Measurements from ENCODE around the gene NEK6. TPM values are rescaled to one million over a fixed set of nuclear protein-coding genes. Genes with fewer than 3 reads are reported as not detected.

NEK6 gene
- total RNA-seq, 1 donor from 2014 or later = 32.5 TPM

DNA sequence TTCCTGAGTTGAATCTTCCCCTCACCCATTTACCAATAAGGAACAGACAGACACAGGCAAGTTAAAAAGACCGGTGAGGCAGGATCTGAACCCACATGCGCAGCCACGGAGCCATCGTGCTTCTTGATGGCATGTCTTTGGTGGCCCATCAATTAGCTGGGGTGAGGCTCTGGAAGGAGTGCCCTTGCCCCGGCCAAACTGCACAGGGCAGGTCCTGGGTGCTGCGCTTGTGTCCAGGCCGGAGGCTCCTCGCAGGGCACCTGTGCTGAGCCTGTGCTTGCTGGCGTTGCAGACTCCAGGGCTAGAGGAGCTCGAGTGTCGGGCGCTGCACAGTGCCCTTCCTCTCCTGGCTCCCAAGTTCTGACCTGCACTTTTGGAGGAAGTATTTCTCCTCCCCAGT lies 91.1 kb downstream of the NEK6 start:
- DNase-seq = no peak
- no peaks in the 10 kb centered on the region for H3K9me3 Mint-ChIP-seq
- H3K4me3 Mint-ChIP-seq = no peak overlapping the region
- no peak overlapping the region for H3K27ac Mint-ChIP-seq
- no peaks in the 10 kb centered on the region for H3K4me1 Mint-ChIP-seq
- intact Hi-C loops (cut with micrococcal nuclease) = no loop called here
- H3K36me3 Mint-ChIP-seq (ENCODE audit: low read depth) = peaks cover 28% of the 10 kb centered on the region
- no peaks in the 10 kb centered on the region for H3K27me3 Mint-ChIP-seq

DNA sequence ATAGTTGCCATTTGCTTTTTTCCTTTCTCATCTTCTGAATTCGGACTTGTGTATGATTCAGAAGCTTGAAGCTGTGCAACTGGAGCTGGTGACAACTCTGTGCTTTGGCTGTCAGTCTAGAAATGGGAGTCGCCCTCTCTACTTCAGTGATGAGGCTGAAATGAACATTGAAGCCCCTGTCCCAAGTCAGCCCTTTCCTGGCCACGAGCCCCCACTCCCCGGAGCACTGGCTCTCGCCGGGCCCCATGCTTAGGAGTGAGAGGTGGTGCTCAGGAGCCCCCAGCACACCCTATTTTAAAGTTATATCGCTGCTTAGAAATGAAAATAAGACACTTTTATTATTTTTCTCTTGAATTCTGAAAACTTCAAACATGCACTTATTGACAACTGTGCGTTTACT lies 91.5 kb downstream of the NEK6 start:
- peaks cover 31% of the 10 kb centered on the region for H3K36me3 Mint-ChIP-seq (ENCODE audit: low read depth)
- DNase-seq = no peak
- H3K4me3 Mint-ChIP-seq = no peak overlapping the region
- no peaks in the 10 kb centered on the region for H3K27me3 Mint-ChIP-seq
- H3K4me1 Mint-ChIP-seq = no peaks in the 10 kb centered on the region
- no peaks in the 10 kb centered on the region for H3K9me3 Mint-ChIP-seq
- intact Hi-C loops (cut with micrococcal nuclease) = no loop called here
- no peak overlapping the region for H3K27ac Mint-ChIP-seq

DNA sequence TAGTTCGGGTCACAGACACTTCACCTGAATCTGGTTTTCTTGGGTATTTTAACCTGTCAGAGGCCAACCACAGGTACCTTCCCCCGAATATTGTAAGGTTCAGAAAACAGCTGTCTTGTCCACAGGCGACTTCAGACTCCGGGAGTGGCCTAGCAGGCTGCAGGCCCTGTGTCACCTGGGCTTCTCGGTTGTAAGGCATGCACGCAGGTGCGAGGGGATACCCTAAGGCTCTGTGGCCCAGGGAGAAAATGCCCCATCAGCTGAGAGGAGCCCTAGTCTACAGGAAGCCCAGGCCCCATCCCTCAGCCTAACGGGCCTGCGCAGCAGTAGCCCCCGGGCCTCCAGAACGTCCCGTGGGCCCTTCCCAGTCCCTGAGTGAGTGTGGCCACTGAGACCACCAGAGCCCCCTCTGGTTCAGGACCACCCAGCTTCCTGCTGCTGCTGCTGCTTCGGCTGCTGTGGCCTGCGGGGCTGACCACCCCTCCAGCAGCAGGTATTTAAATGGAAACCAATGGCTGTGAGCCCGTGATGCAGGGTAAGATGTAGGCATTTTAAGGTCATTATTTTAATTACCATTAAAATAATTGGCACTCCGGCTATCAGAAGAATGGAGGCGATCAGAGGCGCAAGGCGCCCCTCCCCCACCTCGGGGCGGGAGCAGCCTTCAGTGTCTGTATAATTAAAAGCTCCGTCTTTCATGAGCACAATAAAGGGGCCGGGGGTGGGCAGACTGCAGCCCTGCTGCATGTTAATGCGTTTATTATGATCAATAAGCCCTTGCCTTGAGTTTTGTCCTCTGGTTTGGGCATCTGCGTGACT lies 92.1 kb downstream of the NEK6 start:
- H3K4me1 Mint-ChIP-seq = peaks cover 1% of the 10 kb centered on the region
- no peak for DNase-seq
- H3K27me3 Mint-ChIP-seq = no peaks in the 10 kb centered on the region
- no peak overlapping the region for H3K27ac Mint-ChIP-seq
- H3K4me3 Mint-ChIP-seq = no peak overlapping the region
- peaks cover 37% of the 10 kb centered on the region for H3K36me3 Mint-ChIP-seq (ENCODE audit: low read depth)
- H3K9me3 Mint-ChIP-seq = no peaks in the 10 kb centered on the region
- intact Hi-C loops (cut with micrococcal nuclease) = no loop called here

DNA sequence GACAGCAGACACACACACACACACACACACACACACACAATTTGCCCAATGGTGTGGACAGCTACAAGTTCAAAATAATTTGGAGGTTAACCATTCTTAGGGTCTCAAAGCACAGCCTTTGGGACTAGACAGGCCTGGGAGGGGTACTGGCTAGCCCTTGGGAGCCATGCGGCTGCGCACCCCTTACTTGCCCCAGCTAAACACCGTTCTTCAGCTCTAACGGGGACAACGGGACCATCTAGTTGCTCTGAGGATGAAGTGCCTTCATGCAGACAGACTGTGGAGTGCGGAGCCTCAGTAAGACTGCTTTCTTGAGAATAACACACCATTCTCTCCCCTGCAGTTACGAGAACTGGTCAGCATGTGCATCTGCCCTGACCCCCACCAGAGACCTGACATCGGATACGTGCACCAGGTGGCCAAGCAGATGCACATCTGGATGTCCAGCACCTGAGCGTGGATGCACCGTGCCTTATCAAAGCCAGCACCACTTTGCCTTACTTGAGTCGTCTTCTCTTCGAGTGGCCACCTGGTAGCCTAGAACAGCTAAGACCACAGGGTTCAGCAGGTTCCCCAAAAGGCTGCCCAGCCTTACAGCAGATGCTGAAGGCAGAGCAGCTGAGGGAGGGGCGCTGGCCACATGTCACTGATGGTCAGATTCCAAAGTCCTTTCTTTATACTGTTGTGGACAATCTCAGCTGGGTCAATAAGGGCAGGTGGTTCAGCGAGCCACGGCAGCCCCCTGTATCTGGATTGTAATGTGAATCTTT lies 92.9 kb downstream of the NEK6 start:
- peaks cover 37% of the 10 kb centered on the region for H3K36me3 Mint-ChIP-seq (ENCODE audit: low read depth)
- H3K27me3 Mint-ChIP-seq = no peaks in the 10 kb centered on the region
- H3K4me1 Mint-ChIP-seq = peaks cover 1% of the 10 kb centered on the region
- no peak for DNase-seq
- no peaks in the 10 kb centered on the region for H3K9me3 Mint-ChIP-seq
- no peak overlapping the region for H3K27ac Mint-ChIP-seq
- intact Hi-C loops (cut with micrococcal nuclease) = no loop called here
- H3K4me3 Mint-ChIP-seq = no peak overlapping the region

DNA sequence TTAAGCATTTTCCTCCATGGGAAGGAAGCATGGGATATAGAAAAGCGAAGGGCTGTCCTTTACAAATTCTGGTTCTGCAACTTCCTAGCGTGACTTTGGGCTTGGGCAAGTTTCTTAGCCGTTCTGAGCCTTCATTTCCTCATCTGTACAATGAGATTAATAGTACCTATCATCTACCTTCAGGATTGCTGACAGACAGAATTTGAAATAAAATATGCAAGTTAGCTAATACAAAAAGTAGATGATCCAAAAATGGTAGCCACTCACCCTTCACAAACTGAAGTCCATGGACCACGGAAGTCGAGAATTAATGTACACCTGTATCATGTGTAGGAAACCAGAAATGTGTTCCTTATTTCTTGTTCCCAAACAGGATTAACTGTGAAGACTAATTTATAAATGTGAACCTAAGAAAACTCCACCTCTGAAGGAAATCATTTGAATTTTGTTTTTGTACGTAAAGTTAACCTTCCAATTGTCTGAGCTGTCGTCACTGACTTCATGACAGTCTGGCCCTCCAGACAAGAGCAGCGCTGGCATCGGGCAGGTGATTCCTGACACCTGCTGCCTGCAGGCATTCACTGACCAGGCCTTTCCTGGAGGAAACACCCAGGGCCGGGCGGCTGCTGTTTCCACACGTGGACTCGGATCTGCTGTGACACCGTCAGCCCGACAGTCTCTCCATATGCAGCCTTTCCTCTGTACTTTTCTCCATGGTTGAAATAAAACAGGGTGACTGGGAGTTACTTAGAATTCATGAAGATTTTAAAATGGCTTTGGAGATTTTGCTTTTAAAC lies 94.1 kb downstream of the NEK6 start:
- Mint-ChIP-seq H3K27me3 (no peaks in the 10 kb centered on the region), H3K9me3 (no peaks in the 10 kb centered on the region), H3K27ac (no peak overlapping the region), H3K4me1 (peaks cover 3% of the 10 kb centered on the region), H3K4me3 (no peak overlapping the region), H3K36me3 (ENCODE audit: low read depth) (peaks cover 37% of the 10 kb centered on the region)
- intact Hi-C loops (cut with micrococcal nuclease) = no loop called here
- DNase-seq = no peak

DNA sequence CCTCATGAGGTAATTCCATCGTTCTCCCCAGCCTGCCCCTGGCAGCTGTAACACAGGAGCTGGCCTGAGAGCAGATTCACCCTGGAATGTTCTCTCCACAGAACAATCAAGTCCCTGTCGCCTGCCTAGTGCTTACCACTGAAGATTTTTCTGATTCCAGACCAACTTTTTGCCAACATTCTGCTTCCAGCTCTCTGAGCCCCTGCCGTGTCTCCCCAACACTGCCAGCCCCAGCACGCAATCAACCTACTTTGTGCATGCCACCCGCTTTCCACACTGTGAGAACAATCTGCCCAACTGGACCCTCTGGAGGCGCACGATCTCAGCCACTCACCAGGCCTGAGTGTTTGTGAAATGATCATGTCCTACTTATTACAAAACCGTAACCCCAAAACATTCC lies 94.9 kb downstream of the NEK6 start:
- no peak overlapping the region for H3K27ac Mint-ChIP-seq
- H3K36me3 Mint-ChIP-seq (ENCODE audit: low read depth) = peaks cover 37% of the 10 kb centered on the region
- H3K4me1 Mint-ChIP-seq = peaks cover 11% of the 10 kb centered on the region
- H3K4me3 Mint-ChIP-seq = no peak overlapping the region
- intact Hi-C loops (cut with micrococcal nuclease) = no loop called here
- DNase-seq = no peak
- no peaks in the 10 kb centered on the region for H3K27me3 Mint-ChIP-seq
- H3K9me3 Mint-ChIP-seq = no peaks in the 10 kb centered on the region

DNA sequence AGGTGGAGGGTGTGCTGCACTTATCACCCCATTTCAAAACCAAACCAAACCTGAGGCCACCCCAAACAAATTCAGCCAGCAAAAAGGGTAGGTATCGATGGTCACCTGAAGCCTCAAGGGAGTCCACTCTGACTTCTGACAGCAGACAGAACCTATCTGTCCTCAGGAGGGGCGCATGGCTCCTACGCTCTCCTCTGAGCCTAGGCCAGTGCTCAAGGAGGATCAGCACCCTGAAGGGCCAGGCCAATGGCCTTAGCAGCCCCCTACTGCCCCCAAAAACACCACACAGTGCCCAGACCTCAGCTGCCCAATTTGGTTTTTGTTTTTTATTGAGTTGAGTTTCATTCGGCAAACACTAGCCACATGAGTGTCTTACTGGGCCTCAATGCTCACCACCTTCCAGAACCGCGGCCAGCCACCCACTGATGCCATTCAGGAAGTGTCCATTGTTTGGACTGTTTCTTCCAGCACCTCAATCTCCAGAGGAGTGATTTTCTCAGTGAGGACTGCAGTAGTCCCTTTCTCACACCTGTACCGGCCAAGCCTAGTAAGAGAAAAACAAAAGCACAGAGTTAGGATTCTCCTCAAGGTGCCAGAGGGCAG lies 95.5 kb downstream of the NEK6 start:
- Mint-ChIP-seq H3K4me3 (no peak overlapping the region), H3K9me3 (no peaks in the 10 kb centered on the region), H3K36me3 (ENCODE audit: low read depth) (peaks cover 37% of the 10 kb centered on the region), H3K4me1 (peaks cover 12% of the 10 kb centered on the region), H3K27me3 (no peaks in the 10 kb centered on the region), H3K27ac (no peak overlapping the region)
- intact Hi-C loops (cut with micrococcal nuclease) = no loop called here
- DNase-seq = no peak

DNA sequence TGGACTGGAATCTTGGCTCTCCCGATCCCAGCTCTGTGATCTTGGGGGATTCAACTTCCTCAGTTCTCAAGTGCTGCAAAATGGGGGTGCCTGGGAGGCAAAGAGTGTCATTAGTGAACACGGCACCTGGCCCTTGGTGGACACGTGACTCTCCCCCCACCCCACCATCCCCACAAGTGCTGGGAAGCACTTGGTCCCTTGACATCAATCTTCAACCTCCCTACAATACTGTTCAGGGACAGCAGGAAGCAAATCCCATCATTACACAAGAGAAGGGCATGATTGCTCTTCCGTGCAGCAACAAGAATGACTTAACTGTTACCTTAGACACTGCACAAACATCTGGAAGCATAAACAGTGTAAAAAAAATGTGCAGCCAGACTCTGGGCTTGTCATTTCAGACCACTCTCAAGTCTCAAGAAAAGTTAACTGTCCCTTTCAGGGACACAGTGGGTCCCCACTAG lies 96.1 kb downstream of the NEK6 start:
- Mint-ChIP-seq H3K27ac (no peak overlapping the region), H3K36me3 (ENCODE audit: low read depth) (peaks cover 33% of the 10 kb centered on the region), H3K27me3 (no peaks in the 10 kb centered on the region), H3K4me1 (peaks cover 15% of the 10 kb centered on the region), H3K4me3 (no peak overlapping the region), H3K9me3 (no peaks in the 10 kb centered on the region)
- intact Hi-C loops (cut with micrococcal nuclease) = no loop called here
- DNase-seq = no peak

DNA sequence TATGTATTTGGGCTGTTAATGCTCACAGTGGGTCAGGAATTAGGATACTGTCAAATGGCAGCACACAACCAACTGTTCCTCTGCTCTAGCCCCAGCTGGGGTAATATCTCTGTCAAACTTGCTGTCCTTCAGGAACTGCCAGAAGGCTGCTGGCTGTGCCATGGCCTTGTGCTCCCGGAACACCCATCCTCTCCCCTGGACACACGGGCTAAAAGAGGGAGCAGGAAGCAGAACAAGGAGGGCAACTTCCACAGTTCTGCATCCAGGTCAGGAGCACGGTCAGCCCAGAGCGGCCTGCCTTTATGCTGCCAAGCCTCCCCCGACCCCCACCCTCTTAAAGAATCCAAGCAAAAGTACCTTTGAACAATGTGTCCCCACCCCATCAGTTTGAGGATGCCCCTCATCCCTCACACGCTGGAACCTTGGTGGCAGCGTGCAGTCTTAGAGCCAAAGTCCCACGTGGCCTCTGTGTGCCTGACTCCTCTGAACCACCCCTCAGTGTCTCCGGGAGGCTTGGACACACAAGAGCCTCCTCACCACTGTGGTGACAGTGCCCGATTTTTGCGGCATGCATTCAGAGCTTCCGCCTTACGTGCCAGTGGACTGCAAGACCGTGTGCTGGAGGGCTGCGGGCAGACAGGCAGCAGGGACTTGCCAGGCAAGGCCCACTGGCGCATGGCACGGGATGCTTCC lies 96.7 kb downstream of the NEK6 start:
- H3K4me3 Mint-ChIP-seq = no peak overlapping the region
- H3K27ac Mint-ChIP-seq = no peak overlapping the region
- peaks cover 15% of the 10 kb centered on the region for H3K4me1 Mint-ChIP-seq
- H3K36me3 Mint-ChIP-seq (ENCODE audit: low read depth) = peaks cover 33% of the 10 kb centered on the region
- H3K27me3 Mint-ChIP-seq = no peaks in the 10 kb centered on the region
- DNase-seq = no peak
- intact Hi-C loops (cut with micrococcal nuclease) = no loop called here
- H3K9me3 Mint-ChIP-seq = no peaks in the 10 kb centered on the region

DNA sequence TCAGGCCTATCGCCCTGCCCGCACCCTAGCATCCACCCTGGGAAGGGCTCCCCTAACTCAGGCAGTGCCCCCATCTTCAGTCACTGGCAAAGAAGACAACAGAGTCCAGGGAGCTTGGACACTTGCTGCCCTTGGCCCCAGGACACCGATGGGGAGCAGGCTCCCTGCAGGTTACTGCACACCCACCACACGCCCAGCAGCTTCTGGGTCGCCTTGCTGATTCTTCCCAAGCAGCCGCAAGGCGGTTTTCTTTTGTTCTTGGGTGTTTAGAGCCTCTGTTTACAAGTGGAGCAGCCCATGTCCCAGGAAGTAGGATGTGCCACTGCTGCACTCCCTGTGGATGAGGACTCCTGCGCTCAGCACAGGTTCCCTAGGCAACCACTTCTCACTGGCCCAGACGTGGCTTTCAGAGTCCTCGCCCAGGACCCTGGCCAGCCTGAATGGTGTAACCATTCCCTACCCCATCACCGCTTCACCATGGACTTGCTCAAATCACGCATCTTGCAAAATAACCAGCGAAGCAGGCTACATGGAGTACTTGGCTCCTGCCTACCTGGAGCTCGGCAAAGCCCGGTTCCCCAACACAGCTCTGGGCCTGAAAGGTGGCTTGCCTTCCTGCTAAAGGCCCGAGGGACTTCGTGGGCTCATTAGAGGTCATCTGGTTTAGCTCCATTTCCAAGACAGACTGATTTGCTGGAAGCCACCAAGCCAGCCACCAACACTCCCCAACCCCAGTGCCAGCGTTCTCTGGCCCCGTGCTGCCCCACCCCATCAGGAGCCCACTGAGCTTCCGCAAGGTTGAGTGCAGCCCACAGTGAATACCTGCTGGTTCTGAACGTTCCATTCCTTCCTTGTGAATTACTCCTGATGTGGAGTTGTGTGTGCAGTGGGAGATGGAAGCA lies 97.5 kb downstream of the NEK6 start:
- H3K27ac Mint-ChIP-seq = no peak overlapping the region
- H3K36me3 Mint-ChIP-seq (ENCODE audit: low read depth) = peaks cover 34% of the 10 kb centered on the region
- H3K9me3 Mint-ChIP-seq = no peaks in the 10 kb centered on the region
- H3K27me3 Mint-ChIP-seq = no peaks in the 10 kb centered on the region
- H3K4me1 Mint-ChIP-seq = peaks cover 19% of the 10 kb centered on the region
- H3K4me3 Mint-ChIP-seq = no peak overlapping the region
- no peak for DNase-seq
- intact Hi-C loops (cut with micrococcal nuclease) = no loop called here

DNA sequence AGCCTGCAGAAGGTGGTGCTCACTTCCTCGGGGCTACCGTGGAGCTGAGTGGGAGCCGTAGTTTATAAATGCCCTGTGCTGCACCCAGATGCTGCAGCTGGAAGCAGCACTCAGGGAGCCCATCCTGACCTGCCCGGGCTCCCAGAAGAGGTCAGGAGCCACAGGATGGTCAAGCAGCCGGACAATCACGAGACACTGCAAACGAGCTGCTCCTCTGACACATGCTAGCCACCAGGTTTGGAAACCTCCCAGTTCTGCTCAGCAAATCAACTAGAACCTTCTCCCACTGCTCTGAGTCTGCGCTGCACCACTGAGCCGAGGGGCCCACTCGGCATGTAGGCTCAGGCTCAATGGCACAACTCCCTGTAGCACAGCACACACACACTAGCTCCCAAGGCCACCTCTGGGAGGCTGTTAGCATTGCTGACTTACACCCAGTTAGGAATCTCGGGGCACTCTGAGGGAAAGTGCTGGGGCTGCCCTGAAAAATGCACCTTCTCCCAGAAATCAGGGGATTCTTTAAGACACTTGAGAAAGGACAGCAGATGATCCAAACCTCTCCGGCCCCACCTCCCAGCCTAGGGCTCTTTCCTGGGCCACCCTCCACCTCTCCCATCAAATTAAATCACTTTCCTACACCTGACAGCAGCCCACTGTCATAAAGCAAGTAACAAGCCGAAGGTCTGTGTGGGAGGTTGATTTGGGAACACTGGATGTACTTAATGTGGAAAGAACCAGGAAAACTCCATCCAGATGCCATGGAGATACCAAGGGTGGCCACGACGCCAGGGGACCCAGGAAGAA lies 98.4 kb downstream of the NEK6 start:
- Mint-ChIP-seq H3K4me1 (peaks cover 21% of the 10 kb centered on the region), H3K36me3 (ENCODE audit: low read depth) (peaks cover 31% of the 10 kb centered on the region), H3K9me3 (no peaks in the 10 kb centered on the region), H3K27me3 (no peaks in the 10 kb centered on the region), H3K4me3 (no peak overlapping the region), H3K27ac (no peak overlapping the region)
- intact Hi-C loops (cut with micrococcal nuclease) = no loop called here
- no peak for DNase-seq
